HepG2 (cell line): Measurements from ENCODE around the gene CDCP2. TPM values are rescaled to one million over a fixed set of nuclear protein-coding genes. Genes with fewer than 3 reads are reported as not detected.

Source experiments
- ETS1 ChIP-seq: sonication (generic); formaldehyde crosslinking; IDR thresholded peaks from 2 replicates; pipeline ENCODE4 v1.4.0; 2020; ENCODE audit warnings: missing genetic modification reagents
- GRHL1 ChIP-seq: sonication (generic); formaldehyde crosslinking; conservative IDR thresholded peaks from 2 replicates; pipeline ENCODE4 v1.8.0; 2022; ENCODE audit warnings: missing genetic modification reagents
- HNF1A ChIP-seq, 2 experiments: sonication (generic) in 1 of 2; formaldehyde crosslinking in 1 of 2; IDR thresholded peaks; 2 replicates each; pipeline versions ENCODE4 v1.4.0 to v1.6.1; 2016 to 2020; ENCODE audit warnings: borderline replicate concordance in 1 of 2, low read depth in 1 of 2, mild to moderate bottlenecking in 1 of 2, missing genetic modification reagents in 1 of 2
- KDM5B ChIP-seq: sonication (generic); formaldehyde crosslinking; IDR thresholded peaks from 2 replicates; pipeline ENCODE4 v1.4.0; 2020; ENCODE audit warnings: missing genetic modification reagents, mild to moderate bottlenecking, borderline replicate concordance
- LRRFIP1 ChIP-seq: sonication (generic); formaldehyde crosslinking; conservative IDR thresholded peaks from 2 replicates; pipeline ENCODE4 v1.4.0; 2020; ENCODE audit warnings: missing genetic modification reagents
- NR2F6 ChIP-seq, 2 experiments: IDR thresholded peaks; 2 replicates each; pipeline ENCODE4 v1.6.1; 2016; ENCODE audit warnings: antibody characterized with exemption in 1 of 2, mild to moderate bottlenecking in 1 of 2
- PRDM10 ChIP-seq: sonication (generic); formaldehyde crosslinking; IDR thresholded peaks from 2 replicates; pipeline ENCODE4 v1.4.0; 2020; ENCODE audit warnings: low read depth, missing genetic modification reagents
- SSRP1 ChIP-seq: IDR thresholded peaks from 2 replicates; pipeline ENCODE4 v1.6.1; 2016; ENCODE audit warnings: control low read depth
- ZFP91 ChIP-seq: sonication (generic); formaldehyde crosslinking; IDR thresholded peaks from 2 replicates; pipeline ENCODE4 v1.9.0; 2022; ENCODE audit warnings: missing genetic modification reagents, mild to moderate bottlenecking, borderline replicate concordance
- ZMYM2 ChIP-seq: sonication (generic); formaldehyde crosslinking; IDR thresholded peaks from 2 replicates; pipeline ENCODE4 v1.8.0; 2022; ENCODE audit warnings: mild to moderate bottlenecking, missing genetic modification reagents
- ZNF121 ChIP-seq: sonication (generic); formaldehyde crosslinking; IDR thresholded peaks from 2 replicates; pipeline ENCODE4 v1.5.0; 2020; ENCODE audit warnings: mild to moderate bottlenecking, missing genetic modification reagents
- polyA plus RNA-seq, 8 experiments: library from polyadenylated mRNA; depleted of rRNA in 3 of 8; stranded (reverse) in 7 of 8; unstranded in 1 of 8; fragments of >200 nt; fragmentation: Illumina TruSeq in 4 of 8; extraction: Trizol in 4 of 8; gene quantifications; 2 replicates each; pipeline versions ENCODE4 v1.2.1 to v1.2.3, GENCODE V29; 2011 to 2016; ENCODE audit warnings: low read depth in 4 of 8, missing spikeins in 1 of 8, mixed read lengths in 1 of 8; ENCODE audit not compliant: insufficient read depth in 1 of 8
- total RNA-seq, 5 experiments: library from RNA; depleted of rRNA; stranded (reverse); fragments of >200 nt; fragmentation: Illumina TruSeq; extraction: Trizol; gene quantifications; 2 replicates each; pipeline ENCODE4 v1.2.3, GENCODE V29; 2016; ENCODE audit warnings: low read depth in 1 of 5

CDCP2 gene
- total and polyA plus RNA-seq, 2 of the 13 experiments (the other 11 are each of a cell fraction or from before 2014, with no cell fraction given), result not detected

- TF ChIP-seq GRHL1 (CRISPR knock-in tag) (no peak), ZFP91 (CRISPR knock-in tag) (peak; percentile 56; the same call in 1 of the 2 replicates), KDM5B (CRISPR knock-in tag) (peak; percentile 54; the same call in 1 of the 2 replicates), LRRFIP1 (CRISPR knock-in tag) (no peak), ETS1 (CRISPR knock-in tag) (no peak), ZNF121 (CRISPR knock-in tag) (no peak), ZMYM2 (CRISPR knock-in tag) (no peak), HNF1A (IDR thresholded peaks at IDR 0.05; ENCODE audit: low read depth) (no peak), HNF1A (CRISPR knock-in tag; IDR thresholded peaks at IDR 0.05; ENCODE audit: borderline replicate concordance) (no peak), SSRP1 (no peak), PRDM10 (CRISPR knock-in tag) (0 out of 2 replicates have a peak, but pooled peaks have one; percentile 49), NR2F6 (IDR thresholded peaks at IDR 0.05) (no peak), NR2F6 (CRISPR knock-in tag; IDR thresholded peaks at IDR 0.05) (no peak)
Observed at GRCh38 chr1:54121482-54122134, 31.2 kb downstream of the CDCP2 start (continued).
